GM10847 (cell line): ENCODE measurements around the gene SLCO2B1.

Experiments
- POLR2A ChIP-seq: IDR thresholded peaks from 2 replicates; pipeline ENCODE4 v1.6.1; 2011; ENCODE audit not compliant: insufficient read length; ENCODE audit errors: extremely low read depth

The SLCO2B1 gene

GRCh38 chr11:75150879-75151278 is at the start of gene SLCO2B1:
SLCO2B1 (plus strand) TSS chr11:75151107; CDS start chr11:75151382, 275 bp downstream.
- TF ChIP-seq POLR2A = no peak

GRCh38 chr11:75101424-75102128 is 49.3 kb upstream of the SLCO2B1 start:
- TF ChIP-seq POLR2A = no peak

DNA sequence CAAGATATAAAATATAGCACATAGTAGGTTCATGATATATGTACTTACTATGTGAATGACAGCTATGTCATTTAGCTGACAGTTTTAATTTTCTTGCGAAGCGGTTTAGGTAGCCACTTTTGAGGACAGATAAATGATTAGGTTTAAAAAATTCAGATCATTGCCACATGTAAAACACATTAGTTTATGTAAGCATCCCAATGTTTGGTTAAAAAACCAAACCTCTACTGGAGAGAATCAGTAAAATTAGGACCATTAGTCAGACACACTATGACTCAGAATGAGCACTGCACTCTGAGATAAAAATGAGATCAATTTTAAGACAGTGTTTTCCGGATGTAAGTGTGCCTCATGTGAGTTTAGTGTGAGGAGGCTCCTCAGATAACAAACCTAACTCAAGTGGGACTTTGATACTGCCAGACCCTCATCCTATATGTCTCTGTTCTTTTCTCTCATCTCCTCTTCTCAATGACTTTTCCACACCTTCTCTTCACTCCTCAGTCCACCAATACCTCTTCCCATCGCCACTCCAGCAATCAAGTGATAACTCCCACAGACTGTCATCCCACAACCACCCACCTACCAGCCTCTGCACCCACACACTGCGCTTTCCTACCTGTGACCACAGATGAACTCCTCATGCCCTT is 47.4 kb upstream of the SLCO2B1 start:
- no peak for TF ChIP-seq POLR2A

DNA sequence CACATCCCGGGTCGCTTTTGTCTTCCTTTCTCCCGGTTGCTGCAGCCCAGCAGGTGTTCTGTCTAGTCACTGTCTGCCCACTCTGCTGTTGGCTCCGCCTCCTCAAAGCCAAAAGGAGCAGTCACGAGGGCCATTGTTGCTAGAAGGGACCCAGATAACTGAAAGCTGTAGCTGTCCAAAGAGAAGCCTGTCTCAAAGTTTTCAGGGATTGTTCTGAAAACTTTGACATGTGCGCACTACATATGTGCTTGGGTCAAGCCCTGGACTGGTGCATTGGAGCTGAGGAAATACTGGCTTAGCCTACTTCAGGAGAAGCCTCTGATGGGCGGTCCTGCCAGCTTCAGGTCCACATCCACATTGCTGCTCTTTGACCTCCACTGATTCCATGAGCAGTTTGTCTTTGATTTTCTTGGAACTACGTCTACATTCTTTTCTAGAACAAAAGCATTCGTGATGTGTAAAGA is 45.4 kb upstream of the SLCO2B1 start:
- no peak for TF ChIP-seq POLR2A

DNA sequence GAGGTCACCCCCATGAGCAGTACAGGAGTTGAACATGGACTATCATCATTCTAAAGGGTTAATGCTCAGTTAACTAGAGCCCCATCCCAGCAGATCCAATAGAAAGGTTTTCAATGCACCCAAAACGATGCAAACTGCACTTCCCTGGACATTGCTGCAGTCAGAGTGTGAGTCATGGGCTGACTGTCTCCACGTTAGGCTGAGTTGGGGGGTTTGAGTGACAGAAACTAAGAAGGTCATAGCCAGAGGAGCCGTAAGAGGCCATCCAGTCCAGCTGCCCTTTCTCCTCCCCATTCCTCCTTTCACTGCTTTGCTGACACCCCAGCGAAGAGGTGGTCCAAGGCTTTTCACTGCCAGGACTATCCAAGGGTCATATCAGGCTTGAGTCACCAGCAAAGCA is 43.7 kb upstream of the SLCO2B1 start:
- no peak for TF ChIP-seq POLR2A

DNA sequence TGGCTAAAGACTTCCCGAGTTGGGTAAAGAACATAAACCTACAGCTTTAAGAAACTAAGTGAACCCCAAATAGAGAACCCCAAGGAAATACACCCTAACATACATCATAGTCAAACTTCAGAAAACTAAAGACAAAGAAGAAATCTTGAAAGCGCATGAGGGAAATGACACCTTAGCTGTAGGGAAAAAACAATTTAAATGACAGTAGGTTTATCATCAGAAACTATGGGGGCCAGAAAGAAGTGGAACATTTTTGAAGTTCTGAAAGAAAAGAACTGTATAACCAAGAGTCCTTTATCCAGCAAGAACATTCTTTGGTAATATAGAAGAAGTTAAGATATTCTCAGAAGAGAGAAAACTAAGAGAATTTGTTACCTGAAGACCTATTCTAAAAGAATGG is 38.7 kb upstream of the SLCO2B1 start:
- TF ChIP-seq POLR2A = no peak

- no peak for TF ChIP-seq POLR2A
These were observed 37.9 kb upstream of the SLCO2B1 start for GRCh38 chr11:75113030-75113429.

DNA sequence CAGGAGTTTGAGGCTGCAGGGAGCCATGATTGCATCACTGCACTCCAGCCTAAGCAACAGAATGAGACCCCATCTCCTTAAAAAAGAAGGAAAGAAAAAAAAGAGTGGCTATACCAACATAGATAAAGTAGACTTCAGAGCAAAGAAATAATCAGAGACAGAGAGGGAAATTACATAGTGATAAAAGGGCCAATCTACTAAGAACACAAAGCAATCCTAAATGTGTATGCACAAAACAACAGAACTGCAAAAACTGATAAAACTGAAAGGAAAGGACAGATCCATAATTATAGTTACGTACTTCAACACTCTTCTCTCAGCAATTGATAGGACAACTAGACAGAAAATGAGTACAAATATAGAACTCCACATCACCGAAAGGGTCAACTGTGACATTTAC is 36.4 kb upstream of the SLCO2B1 start:
- TF ChIP-seq POLR2A = no peak

GRCh38 chr11:75118577-75118976 is 32.3 kb upstream of the SLCO2B1 start:
- TF ChIP-seq POLR2A = no peak

DNA sequence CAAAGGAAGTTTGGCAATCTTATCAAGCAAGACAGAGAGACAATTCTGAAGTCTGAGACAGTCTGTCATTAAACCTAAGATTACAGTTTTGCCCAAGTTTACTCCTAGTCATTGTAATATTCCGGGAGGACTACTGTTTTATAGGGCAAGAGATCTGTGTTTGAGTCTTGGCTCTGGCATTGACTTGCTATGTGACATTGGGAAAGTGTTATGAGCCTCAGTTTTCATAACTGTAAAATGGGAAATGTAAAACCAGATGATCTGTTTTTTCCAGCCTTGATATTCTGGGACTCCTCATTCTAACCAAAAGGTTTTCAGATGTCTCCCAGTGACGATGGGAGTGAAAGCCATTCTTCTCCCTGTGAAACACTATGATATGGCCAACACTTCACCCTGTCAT is 24.3 kb upstream of the SLCO2B1 start:
- TF ChIP-seq POLR2A = no peak

- no peak for TF ChIP-seq POLR2A
These were observed 18.8 kb upstream of the SLCO2B1 start for GRCh38 chr11:75132080-75132479.

DNA sequence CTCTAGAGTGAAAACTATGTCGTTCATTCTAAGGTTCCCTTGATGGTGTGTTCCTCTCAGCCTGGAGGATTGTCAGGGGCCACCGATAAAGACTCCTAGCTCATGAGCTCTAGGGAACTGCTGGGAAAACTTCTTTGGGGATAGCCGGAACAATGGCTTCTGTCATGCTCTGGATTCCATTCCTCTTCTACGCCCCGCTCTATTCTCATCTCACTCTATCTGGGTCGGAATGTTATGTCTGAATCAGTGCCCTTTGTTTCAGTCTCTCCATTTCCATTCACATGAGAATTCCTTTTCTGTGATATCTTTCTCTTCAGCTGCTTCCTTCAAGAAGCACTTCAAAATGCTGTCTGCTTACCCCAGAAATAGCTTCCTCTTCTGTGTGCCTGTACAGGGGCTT is 16.9 kb upstream of the SLCO2B1 start:
- TF ChIP-seq POLR2A = no peak

- no peak for TF ChIP-seq POLR2A
These were observed 15.8 kb upstream of the SLCO2B1 start for GRCh38 chr11:75135021-75135650.

- TF ChIP-seq POLR2A = no peak
These were observed 15.3 kb upstream of the SLCO2B1 start for GRCh38 chr11:75135651-75136050.

DNA sequence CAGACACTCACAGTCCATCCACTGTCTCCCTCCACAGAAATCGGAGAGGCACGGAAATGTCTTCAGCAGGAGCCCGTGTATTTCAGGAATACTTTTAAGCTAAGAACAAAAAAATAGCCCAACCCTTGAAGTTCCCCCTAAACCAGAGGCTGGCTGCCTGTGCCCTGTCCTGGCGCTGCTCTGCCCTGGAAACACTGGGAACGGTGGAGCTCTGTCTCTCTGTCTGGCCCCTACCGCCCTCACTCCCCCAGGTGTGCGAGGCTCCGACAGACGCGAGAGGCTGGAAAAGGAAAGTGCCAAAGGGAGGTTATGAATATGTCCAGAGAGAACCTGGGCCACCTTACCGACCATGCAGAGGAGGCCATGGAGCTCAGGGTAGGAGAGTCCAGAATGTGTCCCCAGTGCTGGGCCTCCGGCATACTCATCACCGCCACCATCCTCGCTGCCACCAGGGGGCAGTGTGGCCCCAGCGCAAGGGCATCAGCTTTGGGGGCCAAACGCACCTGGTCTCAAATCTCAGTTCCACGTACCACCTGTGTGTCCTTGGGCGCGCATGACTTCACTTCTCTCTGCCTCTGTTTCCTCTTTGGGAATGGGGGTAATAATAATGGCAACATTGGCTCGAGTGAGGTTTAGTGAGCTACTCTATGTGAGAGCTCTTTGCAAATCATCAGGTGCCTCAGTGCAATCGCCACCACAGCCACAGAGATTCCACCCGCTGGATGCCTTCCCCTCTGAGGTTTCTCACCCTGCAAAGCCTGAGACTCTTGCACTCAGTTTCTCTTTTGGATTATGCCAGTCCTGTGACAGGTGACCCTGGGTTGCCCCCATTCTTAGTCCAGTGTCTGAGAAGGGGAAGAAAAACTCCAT is 10.4 kb upstream of the SLCO2B1 start:
- no peak for TF ChIP-seq POLR2A
